HepG2 (cell line): Measurements from ENCODE around the gene C1QTNF6. TPM values are rescaled to one million over a fixed set of nuclear protein-coding genes. Genes with fewer than 3 reads are reported as not detected.

ENCODE experiments used
- EEA1 ChIP-seq: sonication (generic); formaldehyde crosslinking; IDR thresholded peaks from 2 replicates; pipeline ENCODE4 v1.5.1; 2020; ENCODE audit warnings: mild to moderate bottlenecking, missing genetic modification reagents, borderline replicate concordance
- HES4 ChIP-seq: sonication (generic); formaldehyde crosslinking; IDR thresholded peaks from 2 replicates; pipeline ENCODE4 v1.9.0; 2021; ENCODE audit warnings: mild to moderate bottlenecking, missing genetic modification reagents, borderline replicate concordance
- HMG20A ChIP-seq: IDR thresholded peaks from 2 replicates; pipeline ENCODE4 v1.6.1; 2016; ENCODE audit warnings: borderline replicate concordance
- HNF4G ChIP-seq, 2 experiments: sonication (generic) in 1 of 2; formaldehyde crosslinking in 1 of 2; IDR thresholded peaks; 2 replicates each; pipeline versions ENCODE4 v1.4.0 to v1.6.1; 2011 to 2020; ENCODE audit warnings: borderline replicate concordance in 2 of 2, low read depth in 2 of 2, mild to moderate bottlenecking in 2 of 2, low read length in 1 of 2, missing genetic modification reagents in 1 of 2, moderate library complexity in 1 of 2
- NCOA2 ChIP-seq: sonication (generic); formaldehyde crosslinking; IDR thresholded peaks from 2 replicates; pipeline ENCODE4 v1.8.0; 2022; ENCODE audit warnings: inconsistent platforms
- NKX3-1 ChIP-seq: sonication (generic); formaldehyde crosslinking; IDR thresholded peaks from 2 replicates; pipeline ENCODE4 v1.5.0; 2020; ENCODE audit warnings: missing genetic modification reagents
- PHF5A ChIP-seq: IDR thresholded peaks from one replicate; pipeline ENCODE4 v1.6.1; 2018; ENCODE audit warnings: low read depth, missing genetic modification reagents; ENCODE audit not compliant: unreplicated experiment
- SAP130 ChIP-seq: IDR thresholded peaks from 2 replicates; pipeline ENCODE4 v1.6.1; 2016; ENCODE audit warnings: low read depth
- SSRP1 ChIP-seq: IDR thresholded peaks from 2 replicates; pipeline ENCODE4 v1.6.1; 2016; ENCODE audit warnings: control low read depth
- TARDBP ChIP-seq: sonication (generic); formaldehyde crosslinking; IDR thresholded peaks from 2 replicates; pipeline ENCODE4 v1.8.0; 2022; ENCODE audit warnings: mild to moderate bottlenecking, missing genetic modification reagents
- TBP ChIP-seq: sonication (generic); formaldehyde crosslinking; IDR thresholded peaks from 2 replicates; pipeline ENCODE4 v1.5.0; 2020; ENCODE audit warnings: missing genetic modification reagents
- U2AF1 ChIP-seq: fragments of 200-400 bp; formaldehyde crosslinking; optimal IDR thresholded peaks from 2 replicates; pipeline ENCODE3; 2017; ENCODE audit warnings: mild to moderate bottlenecking, low read depth, low read length
- YEATS4 ChIP-seq: sonication (generic); formaldehyde crosslinking; IDR thresholded peaks from 2 replicates; pipeline ENCODE4 v1.4.0; 2020; ENCODE audit warnings: missing genetic modification reagents, borderline replicate concordance
- ZBTB7B ChIP-seq: sonication (generic); formaldehyde crosslinking; IDR thresholded peaks from 2 replicates; pipeline ENCODE4 v1.4.0; 2020; ENCODE audit warnings: missing genetic modification reagents
- ZMYM3 ChIP-seq: sonication (generic); formaldehyde crosslinking; IDR thresholded peaks from 2 replicates; pipeline ENCODE4 v1.5.1; 2020; ENCODE audit warnings: mild to moderate bottlenecking, missing genetic modification reagents
- ZNF121 ChIP-seq: sonication (generic); formaldehyde crosslinking; IDR thresholded peaks from 2 replicates; pipeline ENCODE4 v1.5.0; 2020; ENCODE audit warnings: mild to moderate bottlenecking, missing genetic modification reagents
- ZNF614 ChIP-seq: IDR thresholded peaks from 2 replicates; pipeline ENCODE4 v1.6.1; 2018; ENCODE audit warnings: missing biosample characterization, missing genetic modification reagents, inconsistent platforms, borderline replicate concordance
- ZNF773 ChIP-seq: sonication (generic); formaldehyde crosslinking; IDR thresholded peaks from 2 replicates; pipeline ENCODE4 v1.4.0; 2020; ENCODE audit warnings: missing genetic modification reagents, borderline replicate concordance
- ZNF788 ChIP-seq: sonication (generic); formaldehyde crosslinking; IDR thresholded peaks from 2 replicates; pipeline ENCODE4 v1.5.0; 2020; ENCODE audit warnings: mild to moderate bottlenecking, missing genetic modification reagents, borderline replicate concordance
- ZSCAN21 ChIP-seq: sonication (generic); formaldehyde crosslinking; IDR thresholded peaks from 2 replicates; pipeline ENCODE4 v1.8.0; 2022; ENCODE audit warnings: mild to moderate bottlenecking, missing genetic modification reagents, moderate library complexity, borderline replicate concordance
- polyA plus RNA-seq, 8 experiments: library from polyadenylated mRNA; depleted of rRNA in 3 of 8; stranded (reverse) in 7 of 8; unstranded in 1 of 8; fragments of >200 nt; fragmentation: Illumina TruSeq in 4 of 8; extraction: Trizol in 4 of 8; gene quantifications; 2 replicates each; pipeline versions ENCODE4 v1.2.1 to v1.2.3, GENCODE V29; 2011 to 2016; ENCODE audit warnings: low read depth in 4 of 8, missing spikeins in 1 of 8, mixed read lengths in 1 of 8; ENCODE audit not compliant: insufficient read depth in 1 of 8
- total RNA-seq, 5 experiments: library from RNA; depleted of rRNA; stranded (reverse); fragments of >200 nt; fragmentation: Illumina TruSeq; extraction: Trizol; gene quantifications; 2 replicates each; pipeline ENCODE4 v1.2.3, GENCODE V29; 2016; ENCODE audit warnings: low read depth in 1 of 5
- TF ChIP-seq, protein P1 (sequence below): IDR thresholded peaks from 2 replicates; pipeline ENCODE4 v1.6.1; 2016; ENCODE audit warnings: missing compliant biosample characterization, missing genetic modification reagents, borderline replicate concordance
- TF ChIP-seq, protein P2 (sequence below): sonication (generic); formaldehyde crosslinking; IDR thresholded peaks from 2 replicates; pipeline ENCODE4 v1.8.1; 2023; ENCODE audit warnings: missing genetic modification reagents, mild to moderate bottlenecking, borderline replicate concordance
- TF ChIP-seq, protein P3 (sequence below): sonication (generic); formaldehyde crosslinking; IDR thresholded peaks from 2 replicates; pipeline ENCODE4 v1.8.0; 2022; ENCODE audit warnings: mild to moderate bottlenecking, missing genetic modification reagents, moderate library complexity
- TF ChIP-seq, protein P4 (sequence below): sonication (generic); formaldehyde crosslinking; IDR thresholded peaks from 2 replicates; pipeline ENCODE4 v1.4.0; 2020; ENCODE audit warnings: mild to moderate bottlenecking, missing genetic modification reagents
- TF ChIP-seq, protein P5 (sequence below): sonication (generic); formaldehyde crosslinking; IDR thresholded peaks from 2 replicates; pipeline ENCODE4 v1.4.0; 2020; ENCODE audit warnings: low read depth, missing genetic modification reagents

C1QTNF6 gene
- total and polyA plus RNA-seq, 2 of the 13 experiments (the other 11 are each of a cell fraction or from before 2014, with no cell fraction given), result 2.7 to 6.9 TPM

DNA sequence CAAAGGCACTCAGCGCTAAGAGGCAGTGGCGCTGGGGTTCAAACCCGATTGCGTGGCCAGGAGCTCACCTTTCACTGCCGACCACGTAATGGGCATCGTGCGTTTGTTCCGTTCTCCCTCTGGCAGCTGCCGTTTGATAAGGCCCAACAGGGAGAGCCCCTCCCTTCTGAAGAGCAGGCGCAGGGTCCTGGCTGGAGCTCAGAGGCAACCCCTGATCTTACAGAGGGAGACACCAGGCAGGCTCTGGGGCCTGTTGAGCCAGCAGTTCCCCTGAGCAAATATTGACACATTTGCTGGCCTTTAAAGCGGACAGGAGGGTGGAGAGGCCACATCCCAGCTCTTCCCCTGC, 11.7 kb upstream of the C1QTNF6 start (continued):
- TF ChIP-seq, protein P1, sequence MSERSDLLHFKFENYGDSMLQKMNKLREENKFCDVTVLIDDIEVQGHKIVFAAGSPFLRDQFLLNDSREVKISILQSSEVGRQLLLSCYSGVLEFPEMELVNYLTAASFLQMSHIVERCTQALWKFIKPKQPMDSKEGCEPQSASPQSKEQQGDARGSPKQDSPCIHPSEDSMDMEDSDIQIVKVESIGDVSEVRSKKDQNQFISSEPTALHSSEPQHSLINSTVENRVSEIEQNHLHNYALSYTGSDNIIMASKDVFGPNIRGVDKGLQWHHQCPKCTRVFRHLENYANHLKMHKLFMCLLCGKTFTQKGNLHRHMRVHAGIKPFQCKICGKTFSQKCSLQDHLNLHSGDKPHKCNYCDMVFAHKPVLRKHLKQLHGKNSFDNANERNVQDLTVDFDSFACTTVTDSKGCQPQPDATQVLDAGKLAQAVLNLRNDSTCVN (CRISPR knock-in tag), result no peak
- TF ChIP-seq, protein P2, sequence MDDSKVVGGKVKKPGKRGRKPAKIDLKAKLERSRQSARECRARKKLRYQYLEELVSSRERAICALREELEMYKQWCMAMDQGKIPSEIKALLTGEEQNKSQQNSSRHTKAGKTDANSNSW (CRISPR knock-in tag), result no peak
- TF ChIP-seq HMG20A (CRISPR knock-in tag), result peak; percentile 21; the same call in 1 of the 2 replicates
- peak; percentile 14; the same call in 1 of the 2 replicates for TF ChIP-seq YEATS4 (CRISPR knock-in tag)
- TF ChIP-seq ZNF773 (CRISPR knock-in tag), result no peak
- TF ChIP-seq ZBTB7B (CRISPR knock-in tag), result peak; percentile 77; the same call in 1 of the 2 replicates
- peak; percentile 48 for TF ChIP-seq TARDBP (CRISPR knock-in tag)
- no peak; the same call in 1 of the 2 replicates for TF ChIP-seq ZNF788 (CRISPR knock-in tag)
- peak; percentile 17; the same call in 1 of the 2 replicates for TF ChIP-seq HNF4G (IDR thresholded peaks at IDR 0.05; ENCODE audit: borderline replicate concordance, low read depth, low read length)
- TF ChIP-seq HNF4G (CRISPR knock-in tag; IDR thresholded peaks at IDR 0.05; ENCODE audit: borderline replicate concordance, low read depth), result peak; percentile 11; the same call in 1 of the 2 replicates
- TF ChIP-seq EEA1 (CRISPR knock-in tag), result no peak
- no peak for TF ChIP-seq PHF5A (CRISPR knock-in tag)
- TF ChIP-seq, protein P3, sequence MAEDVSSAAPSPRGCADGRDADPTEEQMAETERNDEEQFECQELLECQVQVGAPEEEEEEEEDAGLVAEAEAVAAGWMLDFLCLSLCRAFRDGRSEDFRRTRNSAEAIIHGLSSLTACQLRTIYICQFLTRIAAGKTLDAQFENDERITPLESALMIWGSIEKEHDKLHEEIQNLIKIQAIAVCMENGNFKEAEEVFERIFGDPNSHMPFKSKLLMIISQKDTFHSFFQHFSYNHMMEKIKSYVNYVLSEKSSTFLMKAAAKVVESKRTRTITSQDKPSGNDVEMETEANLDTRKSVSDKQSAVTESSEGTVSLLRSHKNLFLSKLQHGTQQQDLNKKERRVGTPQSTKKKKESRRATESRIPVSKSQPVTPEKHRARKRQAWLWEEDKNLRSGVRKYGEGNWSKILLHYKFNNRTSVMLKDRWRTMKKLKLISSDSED (CRISPR knock-in tag), result no peak
- TF ChIP-seq NCOA2 (CRISPR knock-in tag), result no peak
- 0 out of 2 replicates have a peak, but pooled peaks have one; percentile 4 for TF ChIP-seq ZNF614 (CRISPR knock-in tag)
- TF ChIP-seq SAP130, result peak; percentile 59; the same call in 1 of the 2 replicates
- peak; percentile 87; the same call in 1 of the 2 replicates for TF ChIP-seq ZMYM3 (CRISPR knock-in tag)
- TF ChIP-seq U2AF1, result no peak
- TF ChIP-seq ZSCAN21 (CRISPR knock-in tag), result 0 out of 2 replicates have a peak, but pooled peaks have one; percentile 18
- TF ChIP-seq ZNF121 (CRISPR knock-in tag), result peak; percentile 40; the same call in 1 of the 2 replicates
- TF ChIP-seq, protein P4, sequence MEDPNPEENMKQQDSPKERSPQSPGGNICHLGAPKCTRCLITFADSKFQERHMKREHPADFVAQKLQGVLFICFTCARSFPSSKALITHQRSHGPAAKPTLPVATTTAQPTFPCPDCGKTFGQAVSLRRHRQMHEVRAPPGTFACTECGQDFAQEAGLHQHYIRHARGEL (CRISPR knock-in tag), result no peak
- 0 out of 2 replicates have a peak, but pooled peaks have one; percentile 2 for TF ChIP-seq NKX3-1 (CRISPR knock-in tag)
- TF ChIP-seq TBP (CRISPR knock-in tag), result no peak
- peak; percentile 89 for TF ChIP-seq SSRP1
- TF ChIP-seq HES4 (CRISPR knock-in tag), result no peak
- TF ChIP-seq, protein P5, sequence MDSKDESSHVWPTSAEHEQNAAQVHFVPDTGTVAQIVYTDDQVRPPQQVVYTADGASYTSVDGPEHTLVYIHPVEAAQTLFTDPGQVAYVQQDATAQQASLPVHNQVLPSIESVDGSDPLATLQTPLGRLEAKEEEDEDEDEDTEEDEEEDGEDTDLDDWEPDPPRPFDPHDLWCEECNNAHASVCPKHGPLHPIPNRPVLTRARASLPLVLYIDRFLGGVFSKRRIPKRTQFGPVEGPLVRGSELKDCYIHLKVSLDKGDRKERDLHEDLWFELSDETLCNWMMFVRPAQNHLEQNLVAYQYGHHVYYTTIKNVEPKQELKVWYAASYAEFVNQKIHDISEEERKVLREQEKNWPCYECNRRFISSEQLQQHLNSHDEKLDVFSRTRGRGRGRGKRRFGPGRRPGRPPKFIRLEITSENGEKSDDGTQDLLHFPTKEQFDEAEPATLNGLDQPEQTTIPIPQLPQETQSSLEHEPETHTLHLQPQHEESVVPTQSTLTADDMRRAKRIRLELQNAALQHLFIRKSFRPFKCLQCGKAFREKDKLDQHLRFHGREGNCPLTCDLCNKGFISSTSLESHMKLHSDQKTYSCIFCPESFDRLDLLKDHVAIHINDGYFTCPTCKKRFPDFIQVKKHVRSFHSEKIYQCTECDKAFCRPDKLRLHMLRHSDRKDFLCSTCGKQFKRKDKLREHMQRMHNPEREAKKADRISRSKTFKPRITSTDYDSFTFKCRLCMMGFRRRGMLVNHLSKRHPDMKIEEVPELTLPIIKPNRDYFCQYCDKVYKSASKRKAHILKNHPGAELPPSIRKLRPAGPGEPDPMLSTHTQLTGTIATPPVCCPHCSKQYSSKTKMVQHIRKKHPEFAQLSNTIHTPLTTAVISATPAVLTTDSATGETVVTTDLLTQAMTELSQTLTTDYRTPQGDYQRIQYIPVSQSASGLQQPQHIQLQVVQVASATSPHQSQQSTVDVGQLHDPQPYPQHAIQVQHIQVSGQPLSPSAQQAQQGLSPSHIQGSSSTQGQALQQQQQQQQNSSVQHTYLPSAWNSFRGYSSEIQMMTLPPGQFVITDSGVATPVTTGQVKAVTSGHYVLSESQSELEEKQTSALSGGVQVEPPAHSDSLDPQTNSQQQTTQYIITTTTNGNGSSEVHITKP (CRISPR knock-in tag), result peak; percentile 56; the same call in 1 of the 2 replicates
